SK-N-MC (cell line): ENCODE measurements around the gene PPTC7.

Experiments used
- EZH2 ChIP-seq: fragments of 200-600 bp; sonication (generic); IDR thresholded peaks from one replicate; pipeline ENCODE4 v1.6.1; 2017; ENCODE audit warnings: antibody characterized with exemption
- FOXP2 ChIP-seq: optimal IDR thresholded peaks from 2 replicates; pipeline ENCODE3; 2011; ENCODE audit warnings: mild to moderate bottlenecking, moderate library complexity; ENCODE audit not compliant: insufficient read depth; ENCODE audit errors: extremely low read length, control extremely low read depth
- POLR2AphosphoS5 ChIP-seq: IDR thresholded peaks from 2 replicates; pipeline ENCODE4 v1.6.1; 2012; ENCODE audit warnings: mild to moderate bottlenecking, low read depth, low read length, borderline replicate concordance

GRCh38 chr12:110581931-110582275, 1.2 kb downstream of the PPTC7 start:
- TF ChIP-seq EZH2 (no peak), POLR2AphosphoS5 (no peak), FOXP2 (no peak)
